Measurements from ENCODE around the gene DELE1.

The DELE1 gene

DNA sequence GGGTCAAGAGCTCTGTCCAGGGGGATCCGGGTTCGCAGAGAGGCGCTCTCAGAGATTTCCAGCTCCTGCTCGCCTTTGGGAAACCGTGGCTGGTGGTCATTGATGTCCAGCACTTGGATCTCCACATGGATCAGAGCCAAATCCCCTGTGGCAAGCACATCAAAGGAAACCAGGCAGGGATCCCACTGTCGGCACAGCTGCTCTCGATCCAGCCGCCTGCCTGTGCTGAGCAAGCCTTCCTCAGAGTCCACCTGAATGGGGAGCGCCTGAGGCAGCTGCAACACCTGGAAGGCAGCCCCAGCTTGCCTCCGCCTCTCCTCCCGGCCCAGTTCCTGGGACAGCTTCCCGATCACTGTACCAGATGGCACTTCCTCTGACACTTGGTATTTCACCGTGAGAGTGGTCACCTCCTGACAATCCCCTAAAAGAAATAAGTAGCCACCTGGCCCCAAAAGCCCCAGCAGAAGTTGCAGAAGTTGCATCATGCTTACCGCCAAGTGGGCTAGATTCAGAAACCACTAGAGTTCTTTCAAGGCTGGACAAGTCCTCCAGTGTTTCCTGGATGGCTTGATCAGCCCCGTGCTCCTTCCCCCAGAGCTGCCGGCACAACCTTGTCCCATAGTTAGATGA, 33.8 kb downstream of the DELE1 start:
- DNase-seq (ENCODE audit: low spot score), result no peak

DNA sequence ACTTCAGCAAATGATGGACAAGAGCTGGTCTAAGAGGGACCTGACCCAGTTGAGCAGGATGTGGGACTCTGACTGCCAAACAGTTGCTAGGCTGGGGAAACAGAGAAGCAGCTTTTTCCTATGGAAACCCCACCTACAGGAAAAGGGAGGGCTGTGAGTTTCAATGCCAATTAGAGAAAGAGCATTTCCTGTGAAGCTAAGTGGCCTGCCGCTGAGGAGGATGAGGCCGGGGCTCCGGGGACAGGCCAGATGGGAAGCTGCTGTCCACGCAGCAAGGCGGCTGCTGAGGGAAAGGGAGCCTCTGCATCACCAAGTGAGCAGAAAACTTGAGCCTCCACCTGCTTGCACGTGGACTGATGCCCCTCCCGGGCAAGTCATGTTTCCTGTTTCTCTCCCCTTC, 34.4 kb downstream of the DELE1 start, which contains the start of gene PCDH12:
Gene PCDH12 (minus strand): TSS at position 90 of the 400 bp plus-strand sequence. CDS start 351 bp downstream, outside the sequence.
- peak; percentile 40 for DNase-seq (ENCODE audit: low spot score)

DNA sequence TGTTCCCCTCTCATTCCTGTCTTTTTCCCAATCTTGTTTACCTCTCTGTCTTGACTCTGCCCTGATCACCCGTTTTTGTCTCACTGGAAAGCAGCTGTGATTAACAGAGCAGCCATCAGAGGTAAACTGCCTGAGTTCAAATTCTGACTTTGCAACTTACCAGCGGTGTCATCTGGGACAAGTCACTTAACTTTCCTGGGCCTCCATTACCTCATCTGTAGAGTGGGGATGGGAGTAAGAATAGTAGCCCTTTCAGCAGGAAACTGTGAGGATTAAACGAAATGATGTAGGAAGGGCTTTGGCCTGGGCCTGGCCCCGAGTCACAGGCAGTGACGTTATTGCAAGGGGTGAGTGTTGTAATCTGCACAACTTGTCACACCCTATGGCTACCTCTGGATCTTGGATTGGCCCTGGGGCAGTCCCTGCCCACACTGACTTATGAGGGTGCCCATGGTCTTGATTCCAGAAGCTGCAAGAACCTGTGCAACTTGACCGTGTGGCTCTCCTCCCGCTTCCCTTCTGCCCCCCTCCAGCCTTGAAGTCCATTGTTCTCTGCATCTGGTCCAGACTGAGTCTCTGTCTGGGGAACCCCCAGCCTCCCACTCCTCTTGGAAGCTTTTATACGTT, 35.0 kb downstream of the DELE1 start:
- DNase-seq (ENCODE audit: low spot score), result no peak

DNA sequence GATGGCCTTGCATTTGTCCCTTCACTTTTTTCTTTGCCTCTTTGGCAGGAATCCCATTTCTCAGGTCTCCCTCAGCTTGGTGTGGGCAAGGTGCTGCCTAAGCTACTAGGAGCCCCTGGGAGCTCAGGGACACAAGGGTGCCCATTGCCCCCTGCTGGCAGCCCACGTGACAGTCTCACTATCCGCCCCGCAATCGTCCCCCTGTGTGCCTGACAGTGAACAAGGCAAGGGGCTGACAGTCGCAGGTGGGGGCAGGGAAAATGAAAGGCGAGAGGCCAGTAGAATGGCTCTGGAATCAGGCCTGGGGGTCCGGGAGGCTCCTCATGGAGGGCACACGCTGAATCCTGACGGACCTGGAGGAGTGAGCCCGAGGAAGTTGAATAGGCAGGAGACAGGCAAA, 36.3 kb downstream of the DELE1 start:
- peak; percentile 4 for DNase-seq (ENCODE audit: low spot score)

DNA sequence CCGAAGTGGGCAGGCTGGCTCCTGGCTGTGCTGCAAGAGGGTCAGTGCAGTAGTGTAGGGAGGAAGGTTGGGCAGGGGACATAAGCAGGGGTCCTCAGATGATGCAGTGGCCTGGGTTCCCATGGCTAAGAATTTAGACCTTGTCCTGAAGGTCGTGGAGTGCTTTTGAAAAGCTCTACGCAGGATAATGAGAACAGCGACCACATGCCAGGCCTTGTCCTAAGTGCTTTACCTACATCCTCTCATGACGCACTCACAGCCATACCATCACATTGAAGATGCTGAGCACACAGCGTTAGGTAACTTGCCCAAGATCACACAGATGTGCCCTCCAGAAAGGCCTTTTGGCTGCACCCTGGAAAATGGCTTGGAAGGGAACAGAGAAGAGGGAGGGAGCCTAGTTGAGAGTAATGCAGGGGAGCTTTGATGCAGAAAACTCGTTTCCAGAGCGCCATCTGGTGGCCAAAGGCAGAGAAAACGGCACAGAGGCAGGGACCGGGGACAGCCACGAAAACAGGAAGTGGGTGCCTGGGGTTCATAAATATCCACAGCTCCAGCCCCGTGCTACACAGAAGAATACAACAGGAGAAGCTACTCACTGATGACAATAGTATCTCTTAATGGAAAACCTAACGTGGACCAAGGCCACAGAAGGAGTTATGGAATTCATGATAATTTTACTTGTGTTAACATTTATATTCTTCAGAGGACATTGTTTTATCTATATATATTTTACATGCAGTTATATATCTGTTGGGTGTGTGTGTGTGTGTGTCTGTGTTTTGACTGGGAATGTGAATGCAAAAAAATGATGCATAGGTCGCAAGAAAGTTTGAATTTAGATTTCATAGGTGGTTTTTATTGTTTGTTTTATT, 37.0 kb downstream of the DELE1 start:
- peak; percentile 94 for DNase-seq (ENCODE audit: low spot score)

DNA sequence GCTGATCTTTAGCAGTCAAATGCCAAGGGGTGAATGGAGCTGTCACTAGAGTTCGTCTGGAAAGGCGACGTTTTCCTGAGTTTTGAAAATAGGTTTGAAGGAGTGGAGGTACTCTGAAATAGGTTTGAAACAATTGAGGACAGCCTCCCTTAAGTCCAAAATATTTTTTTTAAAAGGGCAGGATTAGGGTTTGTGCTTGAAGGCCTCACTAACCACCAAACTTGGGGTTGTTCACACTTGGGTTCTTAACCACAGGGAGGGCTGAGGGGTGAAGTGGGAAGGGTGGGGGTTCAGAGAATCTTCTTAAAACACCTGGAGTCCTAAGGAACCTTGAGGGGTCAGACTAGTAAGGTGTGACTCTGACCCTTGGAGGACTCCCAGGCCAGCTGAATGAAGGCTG, 37.8 kb downstream of the DELE1 start:
- DNase-seq (ENCODE audit: low spot score), result no peak

DNA sequence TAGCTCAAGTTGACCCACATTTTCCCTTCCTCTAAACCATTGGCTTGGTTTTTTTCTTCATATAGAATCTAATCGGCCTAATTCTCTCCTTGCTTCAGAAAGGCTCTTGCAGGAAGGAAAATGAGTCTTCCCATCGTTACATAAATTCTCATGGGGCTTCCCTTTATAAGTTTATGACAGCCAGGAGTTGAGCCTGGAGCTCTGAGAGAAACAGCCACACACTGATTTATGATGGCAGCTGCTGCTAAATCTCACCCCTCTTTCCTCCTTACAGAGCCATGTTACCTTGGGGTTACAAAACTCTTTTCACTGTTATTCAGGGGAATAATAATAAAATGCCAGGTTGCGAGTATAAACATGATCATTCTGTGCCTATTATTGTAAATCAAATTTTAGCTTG, 40.0 kb downstream of the DELE1 start:
- no peak for DNase-seq (ENCODE audit: low spot score)

DNA sequence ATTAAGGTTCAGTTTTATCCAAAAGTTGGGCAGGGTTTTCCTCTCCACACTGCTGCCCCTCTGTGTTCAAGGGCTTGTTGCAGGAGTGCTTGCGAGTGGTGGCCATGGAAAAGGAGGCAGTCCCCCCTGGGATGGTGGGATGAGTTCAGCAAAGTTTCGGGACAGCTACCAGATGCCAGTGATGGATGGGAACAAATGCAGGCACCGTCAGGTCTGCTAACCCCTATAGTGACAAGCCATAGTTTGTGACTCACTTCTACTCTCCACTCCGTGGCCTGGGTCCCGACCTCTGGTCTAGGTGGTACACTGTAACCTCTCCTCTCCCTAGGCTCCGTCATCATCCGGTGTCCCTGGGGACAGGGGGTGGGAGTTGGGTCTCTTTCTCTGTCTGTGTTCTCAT, 41.4 kb downstream of the DELE1 start:
- DNase-seq (ENCODE audit: low spot score), result no peak

DNA sequence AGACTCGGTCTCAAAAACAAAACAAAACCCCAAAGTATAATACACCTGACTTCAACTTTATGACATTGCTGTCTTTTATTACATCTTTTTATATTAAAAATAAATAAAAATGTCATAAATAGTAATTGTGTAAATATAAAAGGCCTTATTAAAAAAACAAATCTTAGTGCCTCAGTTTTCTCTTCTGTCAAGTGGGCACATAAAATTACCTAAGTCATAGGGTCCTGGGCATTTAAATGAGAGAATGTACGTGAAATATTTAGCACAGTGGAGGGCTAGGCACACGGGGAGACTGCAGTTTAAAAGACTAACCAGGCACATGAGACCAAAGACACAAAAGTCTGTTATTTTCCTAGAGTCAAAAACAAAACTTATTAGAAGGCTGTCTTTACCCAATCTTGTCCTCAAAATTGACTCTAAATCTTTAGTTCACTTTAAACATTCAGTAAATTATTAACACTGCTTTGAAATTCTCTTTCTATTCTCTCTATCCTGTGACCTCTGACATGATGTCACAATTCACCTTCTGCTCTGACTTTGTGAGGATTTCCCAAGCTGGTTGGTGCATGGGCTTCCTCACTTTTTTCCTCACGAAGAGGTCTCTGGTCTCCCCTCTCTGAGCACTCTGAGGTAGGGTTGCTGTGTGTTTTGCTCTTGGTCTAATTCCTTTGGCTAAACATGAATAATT, 42.7 kb downstream of the DELE1 start:
- no peak for DNase-seq (ENCODE audit: low spot score)

DNA sequence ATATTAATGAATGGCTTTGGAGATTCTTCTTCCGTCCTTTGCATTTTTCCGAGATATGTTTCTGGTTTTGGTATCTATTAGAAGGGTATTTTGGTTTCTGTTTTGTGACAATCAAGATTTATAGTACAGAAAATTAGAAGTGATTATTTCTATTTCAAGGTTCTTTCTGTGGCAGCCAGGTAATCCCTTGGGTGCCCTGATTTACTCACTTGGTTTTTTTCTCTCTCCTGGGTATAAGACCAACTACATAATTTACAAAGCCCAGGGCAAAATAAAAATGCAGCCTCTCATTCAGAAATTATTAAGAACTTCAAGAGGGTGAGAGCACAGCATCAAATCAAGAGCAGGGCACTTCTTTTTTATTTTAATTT, 43.3 kb downstream of the DELE1 start:
- DNase-seq (ENCODE audit: low spot score), result no peak

DNA sequence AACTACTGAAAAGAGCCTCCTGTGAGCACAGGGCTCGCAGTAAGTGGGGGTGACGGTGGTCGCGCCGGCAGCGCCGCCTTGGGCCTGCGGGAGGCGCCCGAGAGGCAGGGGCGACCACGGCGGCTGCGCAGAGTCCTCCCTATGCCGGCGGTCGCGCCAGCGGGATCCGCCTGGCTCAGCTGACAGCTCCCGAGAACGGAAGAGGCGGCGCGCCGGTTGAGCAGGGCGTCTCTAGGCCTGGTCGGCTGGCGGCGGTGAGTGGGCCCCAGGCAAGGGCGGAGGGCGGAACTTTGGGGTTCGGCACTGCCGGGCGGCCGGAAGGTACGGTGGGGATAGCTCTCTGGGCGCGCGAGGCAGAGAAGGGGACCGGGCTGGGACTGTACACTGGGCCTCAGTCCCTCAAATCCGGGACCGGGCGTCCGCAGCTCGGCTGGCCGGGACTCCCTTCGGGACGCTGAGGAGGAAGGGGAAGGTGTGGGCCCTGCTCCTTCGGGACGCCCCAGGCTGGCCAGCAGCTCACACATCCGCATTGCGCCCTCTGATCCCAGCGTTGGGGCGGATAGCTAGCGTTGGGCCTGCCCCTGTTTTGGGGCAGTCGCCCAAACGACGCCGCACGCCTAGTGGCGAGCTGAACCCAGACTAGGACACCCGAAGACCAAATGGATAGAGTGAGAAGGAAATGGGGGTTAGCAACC, 45.4 kb downstream of the DELE1 start, which contains the start of gene RNF14:
Gene RNF14 (plus strand): TSS at position 192 of the 695 bp plus-strand sequence. CDS start 4,484 bp downstream, outside the sequence.
- peak; percentile 95 for DNase-seq (ENCODE audit: low spot score)

DNA sequence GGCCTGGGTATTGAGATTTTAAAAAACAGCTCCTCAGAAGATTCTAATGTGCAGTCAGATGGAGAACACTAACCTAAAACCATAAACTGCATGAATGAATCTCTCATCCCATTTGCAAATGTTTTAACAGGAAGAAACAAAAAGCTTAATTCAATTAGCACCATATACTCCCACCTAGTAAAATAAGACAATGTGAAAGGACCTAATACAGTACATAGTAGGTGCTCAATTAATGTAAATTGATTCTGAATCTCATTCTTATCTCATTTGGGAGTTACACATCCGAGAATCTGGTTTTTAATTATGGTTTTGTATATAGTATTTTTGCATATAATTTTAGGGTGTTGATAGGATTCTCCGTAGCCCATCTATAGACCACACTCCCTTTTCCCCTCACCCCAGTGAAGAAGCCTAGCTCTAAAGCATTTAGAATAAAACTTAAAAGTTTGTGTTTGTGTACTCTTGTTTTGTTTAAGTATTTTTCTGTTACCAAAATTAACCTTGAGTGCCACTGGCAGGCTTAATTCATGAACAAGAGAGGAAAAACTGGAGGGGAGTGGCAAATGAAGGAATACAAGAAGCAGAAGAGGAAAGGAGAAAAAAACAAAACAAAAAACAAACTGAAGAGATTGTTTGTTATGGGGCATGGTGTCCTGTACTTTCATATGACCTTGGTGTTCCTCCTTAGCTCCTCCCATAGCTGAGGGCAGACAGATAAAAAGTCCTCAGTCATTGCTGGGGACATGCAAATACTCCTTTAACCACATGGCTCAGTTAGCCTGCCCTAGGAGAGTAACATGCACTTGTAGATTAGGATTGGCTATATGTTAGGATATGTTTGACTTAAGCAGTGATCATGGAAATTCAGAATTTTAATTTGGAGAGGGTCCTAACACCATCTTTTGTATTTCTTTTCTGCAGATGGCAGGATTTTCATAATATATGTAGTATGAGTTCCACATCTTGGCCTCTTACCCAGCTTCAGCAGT, 46.4 kb downstream of the DELE1 start:
- no peak for DNase-seq (ENCODE audit: low spot score)

DNA sequence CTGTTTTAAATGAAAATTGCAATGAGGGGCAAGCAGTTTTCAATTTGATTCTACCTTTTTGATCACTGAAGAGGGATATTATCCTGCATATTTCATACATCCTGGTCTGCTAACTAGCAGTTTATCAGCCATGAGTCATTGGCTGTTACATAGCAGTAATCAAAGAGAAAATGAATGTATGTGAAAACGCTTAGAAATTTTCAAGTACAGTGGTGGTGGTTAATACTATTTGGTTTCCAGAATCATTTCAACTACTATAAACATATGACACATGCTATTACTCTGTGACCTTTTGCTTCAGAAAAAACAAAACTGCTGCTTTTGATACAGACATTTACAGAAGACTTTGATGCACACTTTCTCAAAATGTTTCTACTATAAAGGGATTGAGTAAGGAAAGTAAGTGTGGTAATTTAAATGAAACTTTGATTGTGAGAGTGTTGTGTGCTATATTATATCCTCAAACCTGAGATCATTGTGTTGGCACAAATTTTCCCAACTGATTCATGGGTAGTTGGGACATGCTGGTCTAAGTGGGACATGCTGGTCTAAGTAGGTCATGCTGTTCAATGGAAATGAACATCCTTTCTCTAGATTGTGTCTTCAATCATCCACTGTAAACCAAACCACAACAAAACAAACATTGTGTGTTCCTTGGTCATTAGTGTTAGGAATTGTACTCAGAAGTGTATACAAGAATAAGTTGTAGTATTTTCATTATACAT, 50.4 kb downstream of the DELE1 start:
- DNase-seq (ENCODE audit: low spot score), result no peak

DNA sequence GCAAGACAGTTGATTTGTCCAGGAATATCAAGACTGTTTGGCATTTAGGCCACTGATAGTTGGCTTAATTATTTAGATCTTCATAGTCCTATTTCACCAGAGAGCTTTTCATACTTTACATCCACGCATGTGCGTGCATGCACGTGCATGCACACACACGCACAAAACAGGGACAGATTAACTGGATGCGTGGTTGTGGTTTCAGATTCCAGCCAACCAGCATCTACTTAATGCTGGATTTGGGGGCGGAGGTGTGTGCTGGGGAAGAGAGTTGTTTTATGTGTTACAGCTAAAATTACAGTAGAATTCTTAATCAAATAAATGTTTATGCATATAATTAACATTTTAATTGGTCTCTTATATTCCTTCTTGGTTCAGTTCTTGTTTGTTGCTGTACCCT, 52.5 kb downstream of the DELE1 start:
- no peak for DNase-seq (ENCODE audit: low spot score)

DNA sequence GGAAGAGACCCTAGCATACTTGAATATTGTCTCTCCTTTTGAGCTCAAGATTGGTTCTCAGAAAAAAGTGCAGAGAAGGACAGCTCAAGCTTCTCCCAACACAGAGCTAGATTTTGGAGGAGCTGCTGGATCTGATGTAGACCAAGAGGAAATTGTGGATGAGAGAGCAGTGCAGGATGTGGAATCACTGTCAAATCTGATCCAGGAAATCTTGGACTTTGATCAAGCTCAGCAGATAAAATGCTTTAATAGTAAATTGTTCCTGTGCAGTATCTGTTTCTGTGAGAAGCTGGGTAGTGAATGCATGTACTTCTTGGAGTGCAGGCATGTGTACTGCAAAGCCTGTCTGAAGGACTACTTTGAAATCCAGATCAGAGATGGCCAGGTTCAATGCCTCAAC, 54.7 kb downstream of the DELE1 start:
- no peak for DNase-seq (ENCODE audit: low spot score)

DNA sequence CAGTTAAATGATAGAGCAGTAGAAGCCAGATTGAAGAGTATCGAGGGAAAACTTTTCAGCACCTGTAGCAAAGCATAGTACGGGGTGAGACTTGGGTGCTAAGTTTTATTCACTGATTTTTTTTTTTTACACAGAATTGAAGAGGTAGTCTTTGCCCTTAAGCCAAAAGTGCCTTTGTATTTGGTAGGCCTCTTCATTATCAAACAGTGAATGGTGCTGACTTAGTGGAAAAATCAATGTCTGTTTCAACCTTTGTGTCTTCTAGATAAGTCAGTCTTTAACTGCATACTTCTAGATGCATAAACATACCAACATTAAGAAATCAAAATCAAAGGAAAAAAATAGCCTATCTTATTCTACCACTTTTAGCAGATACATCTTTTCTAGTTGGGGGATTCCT, 59.0 kb downstream of the DELE1 start:
- no peak for DNase-seq (ENCODE audit: low spot score)

DNA sequence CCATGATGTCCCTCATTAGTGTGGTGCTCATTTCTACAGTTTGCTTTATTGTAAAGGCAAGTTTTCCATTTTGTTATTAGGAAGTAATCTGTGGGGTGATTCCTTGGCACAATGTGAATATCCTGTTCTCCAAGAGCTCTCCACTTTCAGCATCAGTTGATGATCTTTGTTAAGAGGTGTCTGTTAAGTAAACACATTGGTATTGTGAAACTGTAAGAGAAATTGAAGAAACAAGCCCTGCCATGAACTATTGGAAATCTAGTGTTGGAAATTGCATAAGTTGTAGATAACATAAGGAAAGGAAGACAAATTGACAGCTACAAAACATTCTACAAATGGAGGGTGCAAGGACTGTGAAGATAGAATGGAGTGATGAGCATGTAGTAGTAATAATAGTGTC, 62.4 kb downstream of the DELE1 start:
- no peak for DNase-seq (ENCODE audit: low spot score)

DNA sequence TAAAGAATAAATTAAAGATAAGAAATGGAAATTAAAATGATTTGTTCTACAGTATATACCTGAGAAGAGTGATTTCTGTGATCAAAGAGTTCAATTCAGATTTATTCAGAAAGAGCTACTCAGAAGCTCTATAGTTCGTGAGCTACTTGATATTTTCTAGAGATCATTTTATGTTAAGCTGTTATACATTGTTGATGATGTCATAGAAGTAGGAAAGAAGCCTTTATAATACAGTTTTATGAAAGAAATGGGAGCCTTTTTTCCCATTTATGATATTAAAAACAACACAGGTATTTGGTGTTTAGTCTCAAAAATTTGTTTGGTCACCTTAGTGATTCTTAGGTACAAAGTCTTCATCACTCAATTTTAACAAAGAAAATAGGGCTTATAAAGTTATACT, 66.0 kb downstream of the DELE1 start:
- DNase-seq (ENCODE audit: low spot score), result no peak

Data from Ammon's horn (tissue), 1 donor.